Epithelial cell of prostate (primary cell): ENCODE results near the gene CDKN2AIP.
"Not testable (repeated sequence)": the region's sequence is repeated elsewhere in the genome, so short reads cannot be mapped to it uniquely, and the experiment has no call there.

Source experiments
- DNase-seq: peaks from one replicate; pipeline ENCODE4 v3.0.0-alpha.2; 2011; ENCODE audit warnings: low read depth, low spot score
- H3K27ac ChIP-seq: fragments of 450-650 bp; 2 replicates; pipeline ENCODE4 v1.5.1; 2017; ENCODE audit warnings: mild to moderate bottlenecking

Gene CDKN2AIP

DNA sequence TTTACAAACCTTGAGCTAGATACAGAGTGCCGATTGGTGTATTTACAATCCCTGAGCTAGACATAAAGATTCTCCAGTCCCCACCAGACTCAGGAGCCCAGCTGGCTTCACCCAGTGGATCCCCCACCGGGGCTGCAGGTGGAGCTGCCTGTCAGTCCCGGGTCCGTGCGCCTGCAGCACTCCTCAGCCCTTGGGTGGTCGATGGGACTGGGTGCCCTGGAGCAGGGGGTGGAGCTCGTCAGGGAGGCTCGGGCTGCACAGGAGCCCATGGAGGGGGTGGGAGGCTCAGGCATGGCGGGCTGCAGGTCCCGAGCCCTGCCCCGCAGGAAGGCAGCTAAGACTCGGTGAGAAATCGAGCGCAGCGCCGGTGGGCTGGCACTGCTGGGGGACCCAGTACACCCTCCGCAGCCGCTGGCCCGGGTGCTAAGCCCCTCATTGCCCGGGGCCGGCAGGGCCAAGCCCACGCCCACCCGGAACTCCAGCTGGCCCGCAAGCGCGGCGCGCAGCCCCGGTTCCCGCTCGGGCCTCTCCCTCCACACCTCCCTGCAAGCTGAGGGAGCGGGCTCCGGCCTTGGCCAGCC, 38.2 kb downstream of the CDKN2AIP start:
- not testable (repeated sequence) for DNase-seq, H3K27ac ChIP-seq

DNA sequence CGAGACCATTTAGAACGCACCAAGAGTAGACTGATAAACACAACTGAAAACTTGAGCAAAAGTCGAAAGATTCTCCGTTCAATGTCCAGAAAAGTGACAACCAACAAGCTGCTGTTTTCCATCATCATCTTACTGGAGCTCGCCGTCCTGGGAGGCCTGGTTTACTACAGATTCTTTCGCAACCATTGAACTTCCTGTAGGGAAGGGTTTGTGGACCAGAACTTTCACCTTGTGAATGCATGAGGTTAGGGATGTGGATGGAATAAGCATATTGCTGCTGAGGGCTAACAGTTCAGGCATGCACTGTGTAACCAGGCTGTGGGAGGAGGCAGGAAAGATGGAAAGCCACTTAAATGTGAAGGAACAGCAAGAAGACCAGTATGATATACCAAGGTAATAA, 39.6 kb downstream of the CDKN2AIP start:
- no peak overlapping the region for H3K27ac ChIP-seq
- DNase-seq: no peak

DNA sequence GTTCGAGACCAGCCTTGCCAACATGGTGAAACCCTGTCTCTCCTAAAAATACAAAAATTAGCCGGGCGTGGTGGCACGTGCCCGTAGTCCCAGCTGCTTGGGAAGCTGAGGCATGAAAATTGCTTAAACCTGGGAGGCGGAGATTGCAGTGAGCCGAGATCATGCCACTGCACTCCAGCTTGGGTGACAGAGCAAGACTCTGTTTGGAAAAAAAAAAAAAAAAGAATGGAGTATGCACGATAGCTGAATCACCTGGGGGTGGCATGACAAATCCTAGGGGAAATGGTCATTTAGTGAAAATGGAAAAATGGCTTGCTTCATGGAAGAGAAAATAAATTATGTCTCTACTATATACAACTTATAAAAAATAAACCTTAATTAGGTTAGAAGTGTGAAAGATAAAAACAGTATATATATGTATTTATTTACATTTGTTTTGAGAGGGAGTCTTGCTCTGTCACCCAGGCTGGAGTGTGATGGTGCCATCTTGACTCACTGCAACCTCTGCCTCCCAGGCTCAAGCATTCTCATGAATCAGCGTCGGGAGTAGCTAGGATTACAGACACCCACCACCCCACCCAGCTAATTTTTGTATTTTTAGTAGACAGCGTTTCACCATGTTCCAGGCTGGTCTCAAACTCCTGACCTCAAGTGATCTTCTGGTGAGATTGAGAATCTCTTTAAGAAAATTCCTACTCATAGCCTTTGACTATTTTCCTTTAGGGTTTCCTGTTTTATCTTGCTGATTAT, 41.1 kb downstream of the CDKN2AIP start:
- peak overlapping the region; percentile 59 for H3K27ac ChIP-seq
- no peak for DNase-seq

DNA sequence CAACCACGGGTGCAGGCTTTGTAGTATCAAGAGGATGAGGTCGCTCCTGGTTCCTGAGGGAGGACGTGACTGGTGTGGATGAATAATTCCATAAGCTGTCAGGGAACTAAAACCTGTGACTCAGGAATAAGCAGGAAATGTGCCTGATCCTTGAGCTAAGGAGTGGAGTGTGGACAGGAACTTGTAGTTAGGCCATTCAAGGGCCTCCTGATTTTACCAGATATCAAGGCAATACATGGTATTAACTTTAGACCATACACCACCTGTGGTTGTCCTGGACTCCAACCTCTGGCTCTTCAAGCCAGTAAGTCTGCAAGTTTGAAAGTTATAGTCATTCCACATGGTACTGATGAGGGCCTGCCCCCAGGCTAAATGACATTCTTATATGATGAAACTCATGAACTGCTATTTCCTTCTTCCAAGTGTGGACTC, 48.4 kb downstream of the CDKN2AIP start:
- DNase-seq: peak; percentile 78
- H3K27ac ChIP-seq: peak overlapping the region; percentile 84

DNA sequence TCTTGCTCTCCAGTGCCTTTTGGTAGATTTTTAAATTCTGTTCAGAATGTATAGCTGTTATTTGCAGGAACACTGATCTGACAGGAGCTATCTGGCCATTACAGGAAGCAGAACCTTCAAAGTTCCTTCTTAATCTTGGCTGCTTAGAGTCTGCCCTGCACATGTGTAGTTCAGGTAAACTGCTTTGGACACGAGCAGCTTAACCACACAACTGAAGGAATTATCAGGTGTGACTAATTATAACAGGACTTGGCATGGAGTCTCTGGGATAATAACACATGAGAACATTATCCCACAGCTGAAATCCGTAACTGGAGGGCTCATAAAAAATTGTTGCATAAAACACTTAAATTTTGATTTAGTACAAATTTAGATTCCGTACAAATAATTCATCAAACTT, 48.8 kb downstream of the CDKN2AIP start:
- DNase-seq: no peak
- H3K27ac ChIP-seq: peak overlapping the region; percentile 84

DNA sequence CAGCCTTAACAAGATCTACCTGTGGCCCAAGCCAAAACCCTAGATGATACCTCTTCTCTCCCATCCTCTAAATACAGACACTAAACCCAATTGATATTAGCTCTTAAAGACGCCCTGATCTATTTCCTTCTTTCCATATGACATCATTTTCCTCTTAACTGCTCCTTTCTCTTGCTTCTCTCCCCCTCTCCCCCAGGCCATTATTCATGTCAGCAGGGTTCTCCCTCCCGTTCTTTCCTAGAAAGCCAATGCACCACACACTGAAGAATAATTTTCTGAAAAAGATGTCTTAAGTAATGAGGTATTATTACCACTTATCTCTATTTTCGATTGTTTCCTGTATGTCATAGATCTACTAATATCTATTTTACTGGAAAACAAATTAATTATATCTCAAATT, 50.7 kb downstream of the CDKN2AIP start:
- no peak for DNase-seq
- no peak overlapping the region for H3K27ac ChIP-seq
